Adipocyte (in vitro differentiated cells): ENCODE data around the gene EXOG.
A peak's percentile ranks its signal among the peaks of the same experiment; 100 is the strongest.

ENCODE experiments used
- DNase-seq: peaks from one replicate; pipeline ENCODE4 v3.0.0-alpha.2; 2015; ENCODE audit warnings: low read depth
- H3K27me3 ChIP-seq: replicated peaks from 2 replicates; pipeline ENCODE4 v1.7.0; 2013; ENCODE audit warnings: mild to moderate bottlenecking, low read length, moderate library complexity; ENCODE audit not compliant: control insufficient read depth, insufficient read depth
- H3K36me3 ChIP-seq: 2 replicates; pipeline ENCODE4 v1.7.0; 2013; ENCODE audit warnings: low read length, mild to moderate bottlenecking, moderate library complexity; ENCODE audit not compliant: control insufficient read depth, insufficient read depth, severe bottlenecking
- H3K4me1 ChIP-seq: 2 replicates; pipeline ENCODE4 v1.7.0; 2013; ENCODE audit warnings: mild to moderate bottlenecking, low read length, moderate library complexity; ENCODE audit not compliant: control insufficient read depth, insufficient read depth
- H3K4me3 ChIP-seq: 2 replicates; pipeline ENCODE4 v1.7.0; 2013; ENCODE audit warnings: mild to moderate bottlenecking, low read length, moderate library complexity
- H3K9ac ChIP-seq: 2 replicates; pipeline ENCODE4 v1.7.0; 2013; ENCODE audit warnings: mild to moderate bottlenecking, low read length, moderate library complexity
- H3K9me3 ChIP-seq: 2 replicates; pipeline ENCODE4 v1.7.0; 2013; ENCODE audit warnings: mild to moderate bottlenecking, low read length, moderate library complexity; ENCODE audit not compliant: control insufficient read depth

The EXOG gene

GRCh38 chr3:38534604-38535003 is 38.5 kb downstream of the EXOG start:
- Histone ChIP-seq H3K9ac (no peak overlapping the region), H3K36me3 (no peaks in the 10 kb centered on the region), H3K27me3 (no peaks in the 10 kb centered on the region), H3K4me1 (no peaks in the 10 kb centered on the region), H3K4me3 (no peak overlapping the region), H3K9me3 (peaks cover 11% of the 10 kb centered on the region)
- DNase-seq: no peak

GRCh38 chr3:38536671-38537070 is 40.5 kb downstream of the EXOG start:
- Histone ChIP-seq H3K4me1 (no peaks in the 10 kb centered on the region), H3K27me3 (no peaks in the 10 kb centered on the region), H3K36me3 (no peaks in the 10 kb centered on the region), H3K9ac (no peak overlapping the region), H3K4me3 (no peak overlapping the region), H3K9me3 (peaks cover 11% of the 10 kb centered on the region)
- no peak for DNase-seq

GRCh38 chr3:38538773-38539353 is 42.7 kb downstream of the EXOG start:
- Histone ChIP-seq H3K27me3 (peaks cover 2% of the 10 kb centered on the region), H3K9me3 (peaks cover 11% of the 10 kb centered on the region), H3K36me3 (no peaks in the 10 kb centered on the region), H3K4me1 (no peaks in the 10 kb centered on the region), H3K4me3 (no peak overlapping the region), H3K9ac (no peak overlapping the region)
- peak; percentile 5 for DNase-seq

GRCh38 chr3:38541806-38542205 is 45.7 kb downstream of the EXOG start:
- DNase-seq: no peak
- H3K27me3 ChIP-seq: peaks cover 14% of the 10 kb centered on the region
- H3K9ac ChIP-seq: no peak overlapping the region
- no peaks in the 10 kb centered on the region for H3K4me1 ChIP-seq
- H3K36me3 ChIP-seq: no peaks in the 10 kb centered on the region
- no peak overlapping the region for H3K4me3 ChIP-seq
- no peaks in the 10 kb centered on the region for H3K9me3 ChIP-seq

GRCh38 chr3:38542401-38543298 is 46.5 kb downstream of the EXOG start:
- Histone ChIP-seq H3K27me3 (peaks cover 14% of the 10 kb centered on the region), H3K36me3 (no peaks in the 10 kb centered on the region), H3K4me3 (no peak overlapping the region), H3K4me1 (no peaks in the 10 kb centered on the region), H3K9ac (no peak overlapping the region), H3K9me3 (no peaks in the 10 kb centered on the region)
- DNase-seq: no peak

- Histone ChIP-seq H3K4me1 (no peaks in the 10 kb centered on the region), H3K9ac (no peak overlapping the region), H3K36me3 (no peaks in the 10 kb centered on the region), H3K9me3 (no peaks in the 10 kb centered on the region), H3K4me3 (no peak overlapping the region), H3K27me3 (peaks cover 14% of the 10 kb centered on the region)
- DNase-seq: no peak
Measured at GRCh38 chr3:38543586-38543985, 47.4 kb downstream of the EXOG start.

GRCh38 chr3:38544926-38545325 is 48.8 kb downstream of the EXOG start:
- no peak for DNase-seq
- Histone ChIP-seq H3K27me3 (peaks cover 14% of the 10 kb centered on the region), H3K4me1 (no peaks in the 10 kb centered on the region), H3K4me3 (no peak overlapping the region), H3K9ac (no peak overlapping the region), H3K36me3 (no peaks in the 10 kb centered on the region), H3K9me3 (no peaks in the 10 kb centered on the region)

GRCh38 chr3:38545550-38545949 is 49.4 kb downstream of the EXOG start:
- Histone ChIP-seq H3K36me3 (no peaks in the 10 kb centered on the region), H3K9me3 (no peaks in the 10 kb centered on the region), H3K4me3 (no peak overlapping the region), H3K27me3 (peaks cover 14% of the 10 kb centered on the region), H3K4me1 (no peaks in the 10 kb centered on the region), H3K9ac (no peak overlapping the region)
- DNase-seq: no peak

- Histone ChIP-seq H3K4me3 (no peak overlapping the region), H3K9me3 (no peaks in the 10 kb centered on the region), H3K36me3 (no peaks in the 10 kb centered on the region), H3K27me3 (peaks cover 14% of the 10 kb centered on the region), H3K4me1 (no peaks in the 10 kb centered on the region), H3K9ac (no peak overlapping the region)
- no peak for DNase-seq
Measured at GRCh38 chr3:38545983-38546382, 49.8 kb downstream of the EXOG start.

GRCh38 chr3:38548154-38548931 is 52.2 kb downstream of the EXOG start:
- DNase-seq: no peak
- no peak overlapping the region for H3K9ac ChIP-seq
- H3K9me3 ChIP-seq: no peaks in the 10 kb centered on the region
- no peaks in the 10 kb centered on the region for H3K36me3 ChIP-seq
- H3K27me3 ChIP-seq: peaks cover 14% of the 10 kb centered on the region
- H3K4me3 ChIP-seq: no peak overlapping the region
- H3K4me1 ChIP-seq: no peaks in the 10 kb centered on the region

GRCh38 chr3:38549082-38549481 is 52.9 kb downstream of the EXOG start:
- no peak overlapping the region for H3K9ac ChIP-seq
- DNase-seq: no peak
- H3K4me3 ChIP-seq: no peak overlapping the region

More at GRCh38 chr3:38549082-38549481, 52.9 kb downstream of the EXOG start:
- H3K27me3 ChIP-seq: peaks cover 10% of the 10 kb centered on the region
- no peaks in the 10 kb centered on the region for H3K36me3 ChIP-seq
- H3K9me3 ChIP-seq: no peaks in the 10 kb centered on the region
- no peaks in the 10 kb centered on the region for H3K4me1 ChIP-seq
